LNCAP (cell line): ENCODE data around the gene SLC12A1.

Experiments used
- CTCF ChIP-seq: fragments of 450-650 bp; IDR thresholded peaks from 2 replicates; pipeline ENCODE4 v1.5.1; 2017; ENCODE audit warnings: mild to moderate bottlenecking

The SLC12A1 gene

DNA sequence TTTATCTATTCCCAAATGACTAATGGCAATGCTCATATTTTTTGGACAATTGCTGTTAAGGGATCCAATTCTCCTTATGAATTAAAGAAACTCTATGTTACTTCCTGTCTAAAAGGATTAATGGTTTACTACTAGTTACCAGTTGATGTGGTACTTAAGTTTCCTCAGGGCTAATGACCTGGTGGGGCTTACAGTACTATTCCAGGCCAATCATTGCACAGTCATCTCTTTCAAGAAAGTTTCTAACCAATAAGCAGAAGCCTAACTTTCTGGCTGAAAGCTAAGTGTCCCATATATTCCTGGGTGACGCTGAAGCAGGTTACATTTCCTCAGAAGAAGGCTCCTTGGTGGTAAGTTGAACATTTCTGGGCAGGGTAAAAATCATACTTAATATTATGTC is at the start of gene SLC12A1:
SLC12A1 (plus strand) TSS at position 322 of the 400 bp plus-strand sequence. CDS start 1,418 bp downstream, outside the sequence.
- TF ChIP-seq CTCF: no peak

DNA sequence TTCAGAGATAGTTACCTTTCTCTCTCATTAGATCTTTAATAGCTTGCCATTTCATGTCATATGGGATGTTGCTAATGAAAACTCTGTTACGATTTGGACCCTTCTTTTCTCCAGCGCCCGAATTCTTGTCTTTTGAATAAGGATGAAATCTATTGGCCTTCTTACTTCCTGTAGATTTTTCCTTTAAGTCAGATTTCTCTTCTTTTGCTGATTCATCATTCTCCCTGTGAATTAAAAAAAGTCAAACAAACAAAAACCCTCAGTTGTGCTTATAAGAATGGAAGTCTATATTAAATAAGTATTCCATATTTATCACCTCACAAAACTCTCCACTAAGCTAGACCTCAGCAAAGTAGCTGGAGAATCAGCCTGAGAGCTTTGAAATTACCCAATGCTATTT is 37.5 kb upstream of the SLC12A1 start:
- no peak for TF ChIP-seq CTCF

DNA sequence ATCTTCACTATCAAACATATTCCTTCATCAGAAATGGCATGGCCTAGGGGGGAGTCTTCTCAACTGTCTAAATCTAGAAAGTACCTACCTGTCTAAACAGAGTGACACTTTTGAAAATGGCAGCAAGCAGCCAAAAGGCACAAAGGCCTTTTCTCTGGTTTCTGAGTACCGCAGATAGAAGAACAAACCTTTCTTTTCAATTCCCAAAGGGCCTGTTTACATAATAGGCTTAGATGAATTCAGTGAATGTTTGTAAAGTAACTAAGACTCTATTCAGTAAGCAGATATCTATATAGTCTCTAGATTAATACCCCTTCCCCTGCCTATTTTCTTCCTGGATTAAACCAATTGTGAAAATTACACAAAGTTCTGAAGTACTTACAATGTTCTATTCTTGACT is 35.1 kb upstream of the SLC12A1 start:
- TF ChIP-seq CTCF: no peak

DNA sequence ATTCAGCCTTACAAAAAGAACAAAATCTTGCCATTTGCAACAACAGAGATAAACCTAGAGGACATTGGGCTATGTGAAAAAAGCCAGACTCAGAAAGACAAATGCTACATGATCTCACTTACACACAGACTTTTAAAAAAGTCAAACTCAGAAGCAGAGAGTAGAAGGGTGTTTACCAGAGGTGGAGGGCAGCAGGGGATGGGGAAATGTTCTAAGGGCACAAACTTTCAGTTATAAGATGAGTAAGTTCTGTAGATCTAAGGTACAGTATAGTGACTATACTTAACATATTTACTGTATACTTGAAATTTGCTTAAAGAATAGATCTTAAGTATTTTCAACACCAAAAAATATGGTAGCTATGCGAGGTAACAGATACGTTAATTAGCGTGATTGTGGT is 31.0 kb upstream of the SLC12A1 start:
- no peak for TF ChIP-seq CTCF

- TF ChIP-seq CTCF: no peak
Observed at GRCh38 chr15:48176112-48176511, 30.0 kb upstream of the SLC12A1 start.

- no peak for TF ChIP-seq CTCF
Observed at GRCh38 chr15:48176957-48177356, 29.1 kb upstream of the SLC12A1 start.

DNA sequence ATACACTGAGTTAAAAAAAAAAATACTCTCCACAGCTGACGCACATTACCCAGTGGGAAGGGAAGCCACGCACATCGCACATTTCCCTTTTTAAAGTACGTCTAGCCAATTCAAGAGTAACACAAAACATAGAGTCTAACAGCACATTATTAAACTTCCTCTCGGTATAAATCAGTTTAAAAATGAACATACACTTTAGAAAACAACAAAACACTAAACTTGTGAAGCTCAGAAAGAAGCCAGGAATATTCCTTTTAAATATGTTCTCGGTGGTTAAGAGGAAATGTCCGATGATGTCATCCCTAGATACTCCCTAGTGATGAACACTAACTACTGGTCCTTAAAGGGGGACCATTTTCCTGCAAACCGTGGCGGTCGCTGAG is 28.7 kb upstream of the SLC12A1 start:
- TF ChIP-seq CTCF: no peak

DNA sequence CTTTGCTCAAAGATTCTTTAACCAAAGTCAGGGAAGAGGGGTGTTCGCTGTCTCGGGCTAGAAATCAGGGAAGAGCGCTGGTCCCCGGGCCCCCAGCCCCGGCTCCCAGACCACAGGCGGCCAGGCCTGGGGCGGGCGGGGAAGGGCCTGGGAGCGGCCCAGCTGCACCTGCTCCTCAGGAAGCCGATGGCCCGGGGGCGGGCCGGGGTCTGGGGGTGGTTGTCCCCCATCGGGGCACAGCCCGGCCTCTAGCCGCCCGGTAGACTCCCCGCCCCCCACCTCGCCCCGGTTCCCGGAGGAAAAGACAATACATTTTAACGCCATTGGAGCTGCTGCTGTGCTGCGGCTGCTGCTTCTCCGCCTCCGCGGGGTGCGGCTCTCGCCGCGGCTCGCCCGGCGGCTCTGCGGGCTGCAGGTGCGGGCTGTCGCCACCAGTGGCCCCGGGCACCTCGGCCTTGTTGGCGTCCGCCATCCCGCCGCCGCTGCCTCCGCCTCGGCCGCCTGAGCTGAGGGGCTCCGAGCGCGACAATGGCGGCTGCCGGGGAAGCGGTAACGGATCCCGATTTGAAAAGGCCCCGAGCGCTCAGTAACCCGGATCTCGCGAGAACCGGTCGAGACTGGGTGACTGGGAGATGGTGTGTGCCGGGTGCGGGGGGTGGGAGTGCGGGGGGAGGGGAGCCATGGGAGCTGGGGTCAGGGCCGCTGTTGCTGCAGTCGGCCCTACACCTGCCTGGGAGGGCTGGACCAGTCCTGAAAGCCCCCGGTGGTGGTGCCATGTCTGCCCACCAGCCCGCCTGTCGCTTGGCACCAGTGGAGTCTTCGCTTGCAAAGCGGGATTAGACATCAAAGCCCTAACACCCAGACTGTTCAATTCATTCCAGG is 28.1 kb upstream of the SLC12A1 start, which contains the start of gene MYEF2:
MYEF2 (minus strand) TSS at position 530 of the 882 bp plus-strand sequence; CDS start at position 472, 58 bp downstream.
- TF ChIP-seq CTCF: no peak; the same call in 1 of the 2 replicates
